NB4 (cell line): ENCODE results near the gene COL6A1.

ENCODE experiments used
- POLR2A ChIP-seq: IDR thresholded peaks from 2 replicates; pipeline ENCODE4 v1.6.1; 2011; ENCODE audit warnings: mild to moderate bottlenecking; ENCODE audit not compliant: insufficient read length; ENCODE audit errors: extremely low read depth
- TF ChIP-seq, protein P1 (sequence below): IDR thresholded peaks from one replicate; pipeline ENCODE4 v1.5.1; 2012; ENCODE audit warnings: low read depth, low read length
- TF ChIP-seq, protein P2 (sequence below): IDR thresholded peaks from 2 replicates; pipeline ENCODE4 v1.6.1; 2011; ENCODE audit warnings: low read depth, low read length

DNA sequence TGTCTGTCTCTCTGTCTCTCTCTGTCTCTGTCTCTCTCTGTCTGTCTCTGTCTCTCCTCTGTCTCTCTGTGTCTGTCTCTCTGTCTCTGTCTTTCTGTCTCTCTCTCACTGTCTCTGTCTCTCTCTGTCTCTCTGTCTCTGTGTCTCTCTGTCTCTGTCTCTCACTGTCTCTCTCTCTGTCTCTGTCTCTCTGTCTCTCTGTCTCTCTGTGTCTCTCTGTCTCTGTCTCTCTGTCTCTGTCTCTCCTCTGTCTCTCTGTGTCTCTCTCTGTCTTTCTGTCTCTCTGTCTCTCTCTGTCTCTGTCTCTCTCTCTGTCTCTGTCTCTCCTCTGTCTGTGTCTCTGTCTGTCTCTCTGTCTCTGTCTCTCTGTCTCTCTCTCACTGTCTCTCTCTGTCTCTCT lies 873 bp upstream of the COL6A1 start:
- TF ChIP-seq, protein P1, sequence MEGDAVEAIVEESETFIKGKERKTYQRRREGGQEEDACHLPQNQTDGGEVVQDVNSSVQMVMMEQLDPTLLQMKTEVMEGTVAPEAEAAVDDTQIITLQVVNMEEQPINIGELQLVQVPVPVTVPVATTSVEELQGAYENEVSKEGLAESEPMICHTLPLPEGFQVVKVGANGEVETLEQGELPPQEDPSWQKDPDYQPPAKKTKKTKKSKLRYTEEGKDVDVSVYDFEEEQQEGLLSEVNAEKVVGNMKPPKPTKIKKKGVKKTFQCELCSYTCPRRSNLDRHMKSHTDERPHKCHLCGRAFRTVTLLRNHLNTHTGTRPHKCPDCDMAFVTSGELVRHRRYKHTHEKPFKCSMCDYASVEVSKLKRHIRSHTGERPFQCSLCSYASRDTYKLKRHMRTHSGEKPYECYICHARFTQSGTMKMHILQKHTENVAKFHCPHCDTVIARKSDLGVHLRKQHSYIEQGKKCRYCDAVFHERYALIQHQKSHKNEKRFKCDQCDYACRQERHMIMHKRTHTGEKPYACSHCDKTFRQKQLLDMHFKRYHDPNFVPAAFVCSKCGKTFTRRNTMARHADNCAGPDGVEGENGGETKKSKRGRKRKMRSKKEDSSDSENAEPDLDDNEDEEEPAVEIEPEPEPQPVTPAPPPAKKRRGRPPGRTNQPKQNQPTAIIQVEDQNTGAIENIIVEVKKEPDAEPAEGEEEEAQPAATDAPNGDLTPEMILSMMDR, result no peak
- no peak for TF ChIP-seq POLR2A
- TF ChIP-seq, protein P2, sequence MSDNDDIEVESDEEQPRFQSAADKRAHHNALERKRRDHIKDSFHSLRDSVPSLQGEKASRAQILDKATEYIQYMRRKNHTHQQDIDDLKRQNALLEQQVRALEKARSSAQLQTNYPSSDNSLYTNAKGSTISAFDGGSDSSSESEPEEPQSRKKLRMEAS, result no peak
